H1 (cell line): ENCODE data around the gene SLC44A1. TPM values are rescaled to one million over a fixed set of nuclear protein-coding genes. Genes with fewer than 3 reads are reported as not detected.

Source experiments
- ASH2L ChIP-seq: fragments of 200-600, 300-600 bp; sonication (generic); IDR thresholded peaks from one replicate; pipeline ENCODE4 v1.7.1; 2017; ENCODE audit warnings: low read length
- BCL11A ChIP-seq, 2 experiments: IDR thresholded peaks; one replicate each; pipeline ENCODE4 v1.6.1; 2011; ENCODE audit warnings: low read depth in 2 of 2, low read length in 2 of 2, mild to moderate bottlenecking in 2 of 2
- CBX5 ChIP-seq: fragments of 300-800, 300-1000 bp; sonication (generic); IDR thresholded peaks from 2 replicates; pipeline ENCODE4 v1.7.1; 2016; ENCODE audit warnings: antibody characterized with exemption, low read length, low read depth
- CEBPB ChIP-seq: IDR thresholded peaks from 2 replicates; pipeline ENCODE4 v1.6.1; 2012; ENCODE audit warnings: low read depth, low read length
- CHD1 ChIP-seq: IDR thresholded peaks from 2 replicates; pipeline ENCODE4 v1.6.1; 2012; ENCODE audit warnings: low read depth, low read length, improper control_type of control experiment
- CTBP2 ChIP-seq: IDR thresholded peaks from 2 replicates; pipeline ENCODE4 v1.7.0; 2011; ENCODE audit warnings: borderline replicate concordance, mild to moderate bottlenecking, moderate library complexity, mixed read lengths, low read length; ENCODE audit not compliant: insufficient read depth, insufficient read length
- HDAC2 ChIP-seq, 2 experiments: fragments of 300-600 bp in 1 of 2; sonication (generic) in 1 of 2; IDR thresholded peaks; 2 replicates each; pipeline ENCODE4 v1.6.1; 2011 to 2012; ENCODE audit warnings: low read depth in 2 of 2, low read length in 2 of 2, mild to moderate bottlenecking in 2 of 2, moderate library complexity in 2 of 2, borderline replicate concordance in 1 of 2, inconsistent platforms in 1 of 2
- JUND ChIP-seq: IDR thresholded peaks from 2 replicates; pipeline ENCODE4 v1.6.1; 2011; ENCODE audit warnings: mild to moderate bottlenecking, improper control_type of control experiment, low read length
- KDM1A ChIP-seq: fragments of 200-600, 300-600 bp; sonication (generic); IDR thresholded peaks from 2 replicates; pipeline ENCODE4 v1.7.1; 2016; ENCODE audit warnings: mild to moderate bottlenecking, low read length, borderline replicate concordance
- KDM4A ChIP-seq: IDR thresholded peaks from one replicate; pipeline ENCODE4 v1.7.1; 2012; ENCODE audit warnings: low read depth, mild to moderate bottlenecking, moderate library complexity, low read length, inconsistent platforms; ENCODE audit not compliant: severe bottlenecking
- KDM5A ChIP-seq: fragments of 200-600 bp; IDR thresholded peaks from 2 replicates; pipeline ENCODE4 v1.7.1; 2012; ENCODE audit warnings: mild to moderate bottlenecking, low read length, inconsistent platforms, mixed read lengths
- NANOG ChIP-seq: IDR thresholded peaks from 2 replicates; pipeline ENCODE4 v1.6.1; 2011; ENCODE audit warnings: low read length, low read depth, mild to moderate bottlenecking, inconsistent platforms; ENCODE audit not compliant: insufficient read depth, poor library complexity, severe bottlenecking
- NRF1 ChIP-seq: IDR thresholded peaks from 2 replicates; pipeline ENCODE4 v1.6.1; 2011; ENCODE audit warnings: mild to moderate bottlenecking, low read depth, low read length, improper control_type of control experiment
- PHF8 ChIP-seq: fragments of 200-600 bp; sonication (generic); conservative IDR thresholded peaks from 2 replicates; pipeline ENCODE4 v1.7.1; 2012; ENCODE audit warnings: low read depth, mild to moderate bottlenecking, inconsistent platforms, low read length, moderate library complexity
- POLR2AphosphoS5 ChIP-seq: IDR thresholded peaks from 2 replicates; pipeline ENCODE4 v1.6.1; 2011; ENCODE audit warnings: low read depth, low read length
- RAD21 ChIP-seq, 2 experiments: IDR thresholded peaks in 1 of 2; conservative IDR thresholded peaks in 1 of 2; 2 replicates each; pipeline ENCODE4 v1.6.1; 2011; ENCODE audit warnings: low read depth in 2 of 2, low read length in 2 of 2, improper control_type of control experiment in 1 of 2, inconsistent platforms in 1 of 2, mild to moderate bottlenecking in 1 of 2, moderate library complexity in 1 of 2
- RBBP5 ChIP-seq: IDR thresholded peaks from 2 replicates; pipeline ENCODE4 v1.7.1; 2012; ENCODE audit warnings: low read depth, mild to moderate bottlenecking, inconsistent platforms, low read length, moderate library complexity, borderline replicate concordance
- RFX5 ChIP-seq: IDR thresholded peaks from 2 replicates; pipeline ENCODE4 v1.6.1; 2011; ENCODE audit warnings: low read depth, low read length, improper control_type of control experiment, borderline replicate concordance
- RNF2 ChIP-seq: fragments of 200-900, 300-1000 bp; sonication (generic); IDR thresholded peaks from 2 replicates; pipeline ENCODE4 v1.7.1; 2016; ENCODE audit warnings: borderline replicate concordance, low read depth, mild to moderate bottlenecking, antibody characterized with exemption, low read length; ENCODE audit not compliant: poor library complexity, severe bottlenecking; ENCODE audit errors: missing control alignments
- SAP30 ChIP-seq: fragments of 300-600 bp; sonication (generic); IDR thresholded peaks from 2 replicates; pipeline ENCODE4 v1.7.1; 2012; ENCODE audit warnings: low read length, moderate library complexity, mild to moderate bottlenecking, inconsistent platforms; ENCODE audit not compliant: insufficient read depth, insufficient replicate concordance
- SP1 ChIP-seq: IDR thresholded peaks from 2 replicates; pipeline ENCODE4 v1.6.1; 2011; ENCODE audit warnings: low read depth, low read length
- SUZ12 ChIP-seq: fragments of 200-600 bp; sonication (generic); IDR thresholded peaks from 2 replicates; pipeline ENCODE4 v1.6.1; 2012; ENCODE audit warnings: mild to moderate bottlenecking, inconsistent platforms, low read length, moderate library complexity, mixed read lengths
- TAF7 ChIP-seq: optimal IDR thresholded peaks from 2 replicates; pipeline ENCODE3; 2011; ENCODE audit warnings: low read depth, mild to moderate bottlenecking, inconsistent platforms, low read length, moderate library complexity, borderline replicate concordance
- ZNF274 ChIP-seq: IDR thresholded peaks from 2 replicates; pipeline ENCODE4 v1.7.0; 2012; ENCODE audit warnings: low read length, borderline replicate concordance; ENCODE audit errors: extremely low read depth
- polyA plus RNA-seq, 7 experiments: library from polyadenylated mRNA; depleted of rRNA in 3 of 7; stranded (reverse) in 5 of 7; unstranded in 2 of 7; fragments of >200 nt in 5 of 7; fragments of 200-250 nt in 2 of 7; gene quantifications; 1 replicate in 5 of 7; 2 replicates in 1 of 7; 4 replicates in 1 of 7; pipeline versions ENCODE4 v1.2.1 to v1.2.3, GENCODE V29; 2011 to 2013; ENCODE audit warnings: missing spikeins in 2 of 7, mixed read lengths in 2 of 7
- total RNA-seq: library from RNA; stranded (reverse); fragmentation: NEBNext Ultra II Directional; extraction: Animal tissue kit (Norgen Biotek cat#: 25700); gene quantifications from 2 replicates; pipeline ENCODE4 v1.2.1, GENCODE V29; 2021

The SLC44A1 gene
- total and polyA plus RNA-seq, 2 of the 8 experiments (the other 6 are each of a cell fraction or from before 2014, with no cell fraction given), result 30.5 to 71.2 TPM

DNA sequence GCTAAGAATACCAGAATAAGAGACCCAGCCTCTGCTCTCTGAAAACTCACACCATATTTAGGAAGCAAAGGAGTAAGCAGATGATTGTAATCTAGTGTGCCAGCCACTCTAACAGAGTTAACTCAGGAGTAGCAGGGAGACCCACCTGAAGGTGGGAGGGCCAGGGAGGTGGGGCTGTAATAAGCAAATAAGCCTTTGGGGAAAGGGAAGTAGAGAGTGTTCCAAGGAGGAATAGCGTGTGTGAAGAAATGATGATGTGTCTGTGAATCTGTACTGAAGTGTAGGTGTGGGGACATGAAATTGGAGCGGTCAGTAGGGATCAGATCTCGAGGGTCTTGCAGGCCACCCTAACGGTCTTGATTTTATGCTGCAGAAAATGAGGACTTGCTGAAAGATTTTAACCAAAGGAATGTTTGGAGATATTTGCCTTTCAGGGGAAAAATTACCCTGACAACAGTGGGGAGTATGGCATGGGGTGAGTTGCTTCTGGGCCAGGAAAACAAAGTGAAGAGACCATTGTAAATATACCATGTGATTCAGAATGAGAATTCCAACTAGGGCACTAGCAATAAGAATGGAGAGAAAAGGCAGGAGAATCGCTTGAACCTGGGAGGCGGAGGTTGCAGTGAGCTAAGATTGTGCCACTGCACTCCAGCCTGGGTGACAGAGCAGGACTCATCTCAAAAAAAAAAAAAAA is 159.2 kb downstream of the SLC44A1 start (continued):
- TF ChIP-seq SP1 (0 out of 2 replicates have a peak, but pooled peaks have one; percentile 56), KDM4A (no peak), NANOG (no peak), RAD21 (IDR thresholded peaks at IDR 0.05 in 1 of 2, conservative IDR thresholded peaks at IDR 0.05 in 1 of 2; ENCODE audit: low read depth in 2 of 2, low read length in 2 of 2) (no peak), ZNF274 (no peak), KDM5A (no peak), BCL11A (IDR thresholded peaks at IDR 0.05; ENCODE audit: low read depth in 2 of 2, low read length in 2 of 2) (no peak), KDM1A (no peak), ASH2L (peak; percentile 58), SUZ12 (no peak), CBX5 (no peak), CHD1 (no peak), PHF8 (no peak), POLR2AphosphoS5 (no peak), RBBP5 (peak; percentile 86), JUND (no peak), CEBPB (no peak), CTBP2 (no peak), RNF2 (no peak), SAP30 (no peak), HDAC2 (IDR thresholded peaks at IDR 0.05; ENCODE audit: borderline replicate concordance in 1 of 2, low read depth in 2 of 2, low read length in 2 of 2) (no peak), TAF7 (no peak), NRF1 (no peak), RFX5 (no peak)
